Keratinocyte (primary cell): ENCODE results near the gene MPPED1.

Source experiments
- CTCF ChIP-seq, 3 experiments: IDR thresholded peaks in 1 of 3; conservative IDR thresholded peaks in 1 of 3; optimal IDR thresholded peaks in 1 of 3; 2 replicates in 2 of 3; 3 replicates in 1 of 3; pipeline versions ENCODE3 to v1.5.1; 2011; ENCODE audit warnings: low read length in 3 of 3, mild to moderate bottlenecking in 3 of 3, moderate library complexity in 2 of 3, control low read depth in 1 of 3, inconsistent platforms in 1 of 3; ENCODE audit not compliant: insufficient read depth in 2 of 3; ENCODE audit errors: extremely low read depth in 1 of 3
- EZH2 ChIP-seq: IDR thresholded peaks from one replicate; pipeline ENCODE4 v1.6.1; 2012; ENCODE audit warnings: inconsistent platforms, mild to moderate bottlenecking, low read length, moderate library complexity

- TF ChIP-seq CTCF (optimal IDR thresholded peaks at IDR 0.05 in 1 of 3, IDR thresholded peaks at IDR 0.05 in 1 of 3, conservative IDR thresholded peaks at IDR 0.05 in 1 of 3; ENCODE audit: extremely low read depth in 1 of 3, insufficient read depth in 2 of 3, low read length in 3 of 3) (no peak), EZH2 (no peak)
These were observed 25.1 kb downstream of the MPPED1 start for GRCh38 chr22:43436868-43437267.
